ENCODE data around the gene SIRT2. TPM values are rescaled to one million over a fixed set of nuclear protein-coding genes. Genes with fewer than 3 reads are reported as not detected.

Gene SIRT2
- total RNA-seq, 1 donor from 2014 or later = 28.3 TPM

- Mint-ChIP-seq H3K27ac (peak within 1 kb of the TSS; percentile 97), H3K4me3 (peak within 1 kb of the TSS; percentile 99), H3K36me3 (ENCODE audit: low read depth) (peaks cover 36% of the 10 kb centered on the region), H3K9me3 (no peaks in the 10 kb centered on the region), H3K4me1 (ENCODE audit: low read depth) (peaks cover 28% of the 10 kb centered on the region), H3K27me3 (ENCODE audit: insufficient read depth) (no peaks in the 10 kb centered on the region)
- peak; percentile 98 for DNase-seq (ENCODE audit: low spot score)
- intact Hi-C loops (cut with micrococcal nuclease) = loop anchor here (1.0 to 2.0 kb wide), 12 partner anchors 18 to 595 kb away; partner anchors contain the start of genes ACTN4, ECH1, NFKBIB and RINL
These were observed 31.5 kb upstream of the SIRT2 start, which contains the start of gene MRPS12 for GRCh38 chr19:38930776-38931520. Gene MRPS12, plus strand, starts transcription at chr19:38930944. Its CDS starts 351 bp downstream, at chr19:38931295.

GRCh38 chr19:38929929-38930775, 30.7 kb upstream of the SIRT2 start, which contains the start of gene SARS2:
Gene SARS2, minus strand, starts transcription at chr19:38930763. Its CDS starts 27 bp downstream, at chr19:38930736.
- H3K27ac Mint-ChIP-seq = peak within 1 kb of the TSS; percentile 97
- intact Hi-C loops (cut with micrococcal nuclease) = loop anchor here (1.0 to 2.0 kb wide), 11 partner anchors 31 to 594 kb away; partner anchors contain the start of genes ACTN4, ECH1, NFKBIB and RINL
- peaks cover 29% of the 10 kb centered on the region for H3K36me3 Mint-ChIP-seq (ENCODE audit: low read depth)
- DNase-seq (ENCODE audit: low spot score) = peak; percentile 91
- peaks cover 28% of the 10 kb centered on the region for H3K4me1 Mint-ChIP-seq (ENCODE audit: low read depth)
- H3K9me3 Mint-ChIP-seq = no peaks in the 10 kb centered on the region
- peak within 1 kb of the TSS; percentile 99 for H3K4me3 Mint-ChIP-seq
- no peaks in the 10 kb centered on the region for H3K27me3 Mint-ChIP-seq (ENCODE audit: insufficient read depth)

GRCh38 chr19:38928391-38929001, 29.1 kb upstream of the SIRT2 start:
- intact Hi-C loops (cut with micrococcal nuclease) = no loop called here
- DNase-seq (ENCODE audit: low spot score) = no peak
- Mint-ChIP-seq H3K4me3 (peak overlapping the region; percentile 99), H3K9me3 (no peaks in the 10 kb centered on the region), H3K27me3 (ENCODE audit: insufficient read depth) (no peaks in the 10 kb centered on the region), H3K4me1 (ENCODE audit: low read depth) (peaks cover 27% of the 10 kb centered on the region), H3K36me3 (ENCODE audit: low read depth) (peaks cover 22% of the 10 kb centered on the region), H3K27ac (no peak overlapping the region)

GRCh38 chr19:38924388-38924787, 25.0 kb upstream of the SIRT2 start:
- H3K36me3 Mint-ChIP-seq (ENCODE audit: low read depth) = peaks cover 6% of the 10 kb centered on the region
- H3K27me3 Mint-ChIP-seq (ENCODE audit: insufficient read depth) = no peaks in the 10 kb centered on the region
- no peak for DNase-seq (ENCODE audit: low spot score)
- no peak overlapping the region for H3K4me3 Mint-ChIP-seq
- intact Hi-C loops (cut with micrococcal nuclease) = no loop called here
- H3K4me1 Mint-ChIP-seq (ENCODE audit: low read depth) = peaks cover 9% of the 10 kb centered on the region
- no peak overlapping the region for H3K27ac Mint-ChIP-seq
- H3K9me3 Mint-ChIP-seq = no peaks in the 10 kb centered on the region

- H3K4me1 Mint-ChIP-seq (ENCODE audit: low read depth) = no peaks in the 10 kb centered on the region
- intact Hi-C loops (cut with micrococcal nuclease) = no loop called here
- H3K9me3 Mint-ChIP-seq = no peaks in the 10 kb centered on the region
- H3K27me3 Mint-ChIP-seq (ENCODE audit: insufficient read depth) = no peaks in the 10 kb centered on the region
- H3K27ac Mint-ChIP-seq = no peak overlapping the region
- peaks cover 6% of the 10 kb centered on the region for H3K36me3 Mint-ChIP-seq (ENCODE audit: low read depth)
- DNase-seq (ENCODE audit: low spot score) = no peak
- no peak overlapping the region for H3K4me3 Mint-ChIP-seq
These were observed 23.1 kb upstream of the SIRT2 start for GRCh38 chr19:38922482-38922881.

GRCh38 chr19:38921420-38922274, 22.2 kb upstream of the SIRT2 start:
- peaks cover 6% of the 10 kb centered on the region for H3K36me3 Mint-ChIP-seq (ENCODE audit: low read depth)
- peak overlapping the region; percentile 13 for H3K27ac Mint-ChIP-seq
- no peaks in the 10 kb centered on the region for H3K9me3 Mint-ChIP-seq
- H3K4me1 Mint-ChIP-seq (ENCODE audit: low read depth) = no peaks in the 10 kb centered on the region
- H3K4me3 Mint-ChIP-seq = no peak overlapping the region
- DNase-seq (ENCODE audit: low spot score) = no peak
- no peaks in the 10 kb centered on the region for H3K27me3 Mint-ChIP-seq (ENCODE audit: insufficient read depth)
- intact Hi-C loops (cut with micrococcal nuclease) = no loop called here

GRCh38 chr19:38920602-38921419, 21.4 kb upstream of the SIRT2 start:
- H3K4me1 Mint-ChIP-seq (ENCODE audit: low read depth) = no peaks in the 10 kb centered on the region
- DNase-seq (ENCODE audit: low spot score) = no peak
- H3K27me3 Mint-ChIP-seq (ENCODE audit: insufficient read depth) = no peaks in the 10 kb centered on the region
- H3K9me3 Mint-ChIP-seq = no peaks in the 10 kb centered on the region
- H3K4me3 Mint-ChIP-seq = no peak overlapping the region
- H3K27ac Mint-ChIP-seq = no peak overlapping the region
- intact Hi-C loops (cut with micrococcal nuclease) = no loop called here
- peaks cover 2% of the 10 kb centered on the region for H3K36me3 Mint-ChIP-seq (ENCODE audit: low read depth)

- intact Hi-C loops (cut with micrococcal nuclease) = no loop called here
- Mint-ChIP-seq H3K27me3 (ENCODE audit: insufficient read depth) (no peaks in the 10 kb centered on the region), H3K27ac (no peak overlapping the region)
These were observed 20.6 kb upstream of the SIRT2 start for GRCh38 chr19:38919837-38920601.

GRCh38 chr19:38918526-38918925, 19.1 kb upstream of the SIRT2 start:
- no peaks in the 10 kb centered on the region for H3K4me1 Mint-ChIP-seq (ENCODE audit: low read depth)
- no peak for DNase-seq (ENCODE audit: low spot score)
- H3K36me3 Mint-ChIP-seq (ENCODE audit: low read depth) = no peaks in the 10 kb centered on the region
- no peak overlapping the region for H3K27ac Mint-ChIP-seq
- H3K4me3 Mint-ChIP-seq = no peak overlapping the region
- no peaks in the 10 kb centered on the region for H3K9me3 Mint-ChIP-seq
- no peaks in the 10 kb centered on the region for H3K27me3 Mint-ChIP-seq (ENCODE audit: insufficient read depth)
- intact Hi-C loops (cut with micrococcal nuclease) = no loop called here

More at GRCh38 chr19:38919837-38920601, 20.6 kb upstream of the SIRT2 start:
- Mint-ChIP-seq H3K9me3 (no peaks in the 10 kb centered on the region), H3K4me3 (no peak overlapping the region), H3K36me3 (ENCODE audit: low read depth) (peaks cover 2% of the 10 kb centered on the region), H3K4me1 (ENCODE audit: low read depth) (no peaks in the 10 kb centered on the region)
- DNase-seq (ENCODE audit: low spot score) = no peak

GRCh38 chr19:38917921-38918491, 18.6 kb upstream of the SIRT2 start:
- no peaks in the 10 kb centered on the region for H3K36me3 Mint-ChIP-seq (ENCODE audit: low read depth)
- no peaks in the 10 kb centered on the region for H3K9me3 Mint-ChIP-seq
- intact Hi-C loops (cut with micrococcal nuclease) = no loop called here
- peaks cover 3% of the 10 kb centered on the region for H3K4me1 Mint-ChIP-seq (ENCODE audit: low read depth)
- no peaks in the 10 kb centered on the region for H3K27me3 Mint-ChIP-seq (ENCODE audit: insufficient read depth)
- no peak overlapping the region for H3K4me3 Mint-ChIP-seq
- no peak for DNase-seq (ENCODE audit: low spot score)
- H3K27ac Mint-ChIP-seq = no peak overlapping the region

GRCh38 chr19:38917516-38917915, 18.1 kb upstream of the SIRT2 start:
- H3K36me3 Mint-ChIP-seq (ENCODE audit: low read depth) = no peaks in the 10 kb centered on the region
- H3K9me3 Mint-ChIP-seq = no peaks in the 10 kb centered on the region
- no peak for DNase-seq (ENCODE audit: low spot score)
- intact Hi-C loops (cut with micrococcal nuclease) = no loop called here
- no peak overlapping the region for H3K4me3 Mint-ChIP-seq
- H3K27me3 Mint-ChIP-seq (ENCODE audit: insufficient read depth) = no peaks in the 10 kb centered on the region
- H3K4me1 Mint-ChIP-seq (ENCODE audit: low read depth) = peaks cover 8% of the 10 kb centered on the region
- H3K27ac Mint-ChIP-seq = no peak overlapping the region

Data from activated T-helper 1 cell treated with anti-CD3 and anti-CD28 coated beads, Interleukin-12 subunit alpha, Interleukin-12 subunit beta, Interleukin-2, Interleukin-4 antibody, amounts not matched to agents 30 ng/mL and 10 ng/mL and 1 ng/mL, durations not matched to agents 14 hours and 24 hours and 36 hours (primary cell).